ENCODE measurements around the gene EIF2B1.

The EIF2B1 gene

GRCh38 chr12:123633379-123634141 lies at the start of gene EIF2B1, which contains the start of gene GTF2H3:
Gene EIF2B1 (minus strand): TSS chr12:123633686. CDS start chr12:123633557, 129 bp downstream.
Gene GTF2H3 (plus strand): TSS chr12:123633829. CDS start chr12:123633860, 31 bp downstream.
- Histone ChIP-seq H3K36me3 (replicated peaks; ENCODE audit: insufficient read depth, low read length) (no peaks in the 10 kb centered on the region), H3K4me2 (ENCODE audit: low read depth, low read length) (peak within 1 kb of the TSS; percentile 76), H4K20me1 (ENCODE audit: insufficient read depth, low read length) (no peaks in the 10 kb centered on the region), H3K4me3 (ENCODE audit: low read length) (peak within 1 kb of the TSS; percentile 86), H3K4me1 (ENCODE audit: low read length) (no peaks in the 10 kb centered on the region), H3K9ac (ENCODE audit: low read length) (peak within 1 kb of the TSS; percentile 90), H3K9me2 (replicated peaks; ENCODE audit: insufficient read depth, low read length) (no peaks in the 10 kb centered on the region), H2AFZ (ENCODE audit: low read length) (peak within 1 kb of the TSS; percentile 67; the same call in 1 of the 2 replicates), H3K27ac (ENCODE audit: low read length) (peak within 1 kb of the TSS; percentile 57; the same call in 1 of the 2 replicates), H3K27me3 (replicated peaks; ENCODE audit: insufficient read depth, low read length) (no peaks in the 10 kb centered on the region), H3K9me3 (replicated peaks; ENCODE audit: insufficient read depth, low read length) (no peaks in the 10 kb centered on the region), H3K79me2 (ENCODE audit: low read length) (peaks cover 30% of the 10 kb centered on the region), H3F3A (ENCODE audit: insufficient read depth, low read length) (no peaks in the 10 kb centered on the region)
- peak; percentile 91 for DNase-seq
- TF ChIP-seq, protein P1, sequence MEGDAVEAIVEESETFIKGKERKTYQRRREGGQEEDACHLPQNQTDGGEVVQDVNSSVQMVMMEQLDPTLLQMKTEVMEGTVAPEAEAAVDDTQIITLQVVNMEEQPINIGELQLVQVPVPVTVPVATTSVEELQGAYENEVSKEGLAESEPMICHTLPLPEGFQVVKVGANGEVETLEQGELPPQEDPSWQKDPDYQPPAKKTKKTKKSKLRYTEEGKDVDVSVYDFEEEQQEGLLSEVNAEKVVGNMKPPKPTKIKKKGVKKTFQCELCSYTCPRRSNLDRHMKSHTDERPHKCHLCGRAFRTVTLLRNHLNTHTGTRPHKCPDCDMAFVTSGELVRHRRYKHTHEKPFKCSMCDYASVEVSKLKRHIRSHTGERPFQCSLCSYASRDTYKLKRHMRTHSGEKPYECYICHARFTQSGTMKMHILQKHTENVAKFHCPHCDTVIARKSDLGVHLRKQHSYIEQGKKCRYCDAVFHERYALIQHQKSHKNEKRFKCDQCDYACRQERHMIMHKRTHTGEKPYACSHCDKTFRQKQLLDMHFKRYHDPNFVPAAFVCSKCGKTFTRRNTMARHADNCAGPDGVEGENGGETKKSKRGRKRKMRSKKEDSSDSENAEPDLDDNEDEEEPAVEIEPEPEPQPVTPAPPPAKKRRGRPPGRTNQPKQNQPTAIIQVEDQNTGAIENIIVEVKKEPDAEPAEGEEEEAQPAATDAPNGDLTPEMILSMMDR (IDR thresholded peaks at IDR 0.05; ENCODE audit: low read length), result no peak
- TF ChIP-seq EZH2phosphoT487 (IDR thresholded peaks at IDR 0.05; ENCODE audit: low read length) (no peak), EZH2 (optimal IDR thresholded peaks at IDR 0.05; ENCODE audit: low read depth, low read length) (no peak)

GRCh38 chr12:123681605-123682004 lies 48.1 kb upstream of the EIF2B1 start:
- no peak overlapping the region for H3K4me3 ChIP-seq (ENCODE audit: low read length)
- H3K27me3 ChIP-seq (replicated peaks; ENCODE audit: insufficient read depth, low read length), result no peaks in the 10 kb centered on the region
- no peak overlapping the region for H3K9ac ChIP-seq (ENCODE audit: low read length)
- DNase-seq, result no peak
- no peak overlapping the region for H3K4me2 ChIP-seq (ENCODE audit: low read depth, low read length)
- H3K4me1 ChIP-seq (ENCODE audit: low read length), result no peaks in the 10 kb centered on the region
- no peaks in the 10 kb centered on the region for H3K79me2 ChIP-seq (ENCODE audit: low read length)
- no peaks in the 10 kb centered on the region for H3K9me3 ChIP-seq (replicated peaks; ENCODE audit: insufficient read depth, low read length)
- H4K20me1 ChIP-seq (ENCODE audit: insufficient read depth, low read length), result no peaks in the 10 kb centered on the region
- TF ChIP-seq EZH2phosphoT487 (IDR thresholded peaks at IDR 0.05; ENCODE audit: low read length) (no peak), EZH2 (optimal IDR thresholded peaks at IDR 0.05; ENCODE audit: low read depth, low read length) (no peak)
- TF ChIP-seq, protein P1 (IDR thresholded peaks at IDR 0.05; ENCODE audit: low read length), result no peak
- no peak overlapping the region for H2AFZ ChIP-seq (ENCODE audit: low read length)
- no peaks in the 10 kb centered on the region for H3F3A ChIP-seq (ENCODE audit: insufficient read depth, low read length)
- H3K36me3 ChIP-seq (replicated peaks; ENCODE audit: insufficient read depth, low read length), result no peaks in the 10 kb centered on the region
- no peaks in the 10 kb centered on the region for H3K9me2 ChIP-seq (replicated peaks; ENCODE audit: insufficient read depth, low read length)
- no peak overlapping the region for H3K27ac ChIP-seq (ENCODE audit: low read length)

DNA sequence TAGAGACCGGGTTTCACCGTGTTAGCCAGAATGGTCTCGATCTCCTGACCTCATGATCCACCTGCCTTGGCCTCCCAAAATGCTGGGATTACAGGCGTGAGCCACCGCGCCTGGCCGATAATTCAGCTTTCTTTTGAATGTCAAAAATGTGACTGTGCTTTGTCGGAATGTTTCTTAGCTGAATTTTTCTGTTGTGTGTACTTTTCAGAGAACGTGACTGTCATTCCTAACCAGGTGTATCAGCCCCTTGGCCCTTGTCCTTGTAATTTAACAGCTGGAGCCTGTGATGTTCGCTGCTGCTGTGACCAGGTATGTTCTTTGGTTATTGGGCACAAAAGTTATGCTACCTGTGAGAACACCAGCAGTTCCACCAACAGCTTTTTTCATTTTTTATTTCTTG lies 45.5 kb upstream of the EIF2B1 start:
- H2AFZ ChIP-seq (ENCODE audit: low read length), result no peak overlapping the region
- H3K79me2 ChIP-seq (ENCODE audit: low read length), result no peaks in the 10 kb centered on the region
- no peak overlapping the region for H3K9ac ChIP-seq (ENCODE audit: low read length)
- H3K27me3 ChIP-seq (replicated peaks; ENCODE audit: insufficient read depth, low read length), result no peaks in the 10 kb centered on the region
- no peak for DNase-seq
- TF ChIP-seq, protein P1 (IDR thresholded peaks at IDR 0.05; ENCODE audit: low read length), result no peak
- TF ChIP-seq EZH2phosphoT487 (IDR thresholded peaks at IDR 0.05; ENCODE audit: low read length) (no peak), EZH2 (optimal IDR thresholded peaks at IDR 0.05; ENCODE audit: low read depth, low read length) (no peak)
- no peaks in the 10 kb centered on the region for H3K9me2 ChIP-seq (replicated peaks; ENCODE audit: insufficient read depth, low read length)
- H4K20me1 ChIP-seq (ENCODE audit: insufficient read depth, low read length), result no peaks in the 10 kb centered on the region
- no peak overlapping the region for H3K4me2 ChIP-seq (ENCODE audit: low read depth, low read length)
- no peak overlapping the region for H3K4me3 ChIP-seq (ENCODE audit: low read length)
- no peaks in the 10 kb centered on the region for H3K9me3 ChIP-seq (replicated peaks; ENCODE audit: insufficient read depth, low read length)
- H3K4me1 ChIP-seq (ENCODE audit: low read length), result no peaks in the 10 kb centered on the region
- no peak overlapping the region for H3K27ac ChIP-seq (ENCODE audit: low read length)
- H3K36me3 ChIP-seq (replicated peaks; ENCODE audit: insufficient read depth, low read length), result no peaks in the 10 kb centered on the region
- no peaks in the 10 kb centered on the region for H3F3A ChIP-seq (ENCODE audit: insufficient read depth, low read length)

All from MM.1S (cell line).